Stimulated activated CD8-positive, alpha-beta memory T cell treated with anti-CD3 and anti-CD28 coated beads, Interleukin-15, amount 100 ng/mL, for 24 hours (primary cell): ENCODE measurements around the gene MRPL45.

Experiments used
- DNase-seq: peaks from one replicate; pipeline ENCODE4 v3.0.0-alpha.2; 2020; ENCODE audit warnings: low read depth

The MRPL45 gene

DNA sequence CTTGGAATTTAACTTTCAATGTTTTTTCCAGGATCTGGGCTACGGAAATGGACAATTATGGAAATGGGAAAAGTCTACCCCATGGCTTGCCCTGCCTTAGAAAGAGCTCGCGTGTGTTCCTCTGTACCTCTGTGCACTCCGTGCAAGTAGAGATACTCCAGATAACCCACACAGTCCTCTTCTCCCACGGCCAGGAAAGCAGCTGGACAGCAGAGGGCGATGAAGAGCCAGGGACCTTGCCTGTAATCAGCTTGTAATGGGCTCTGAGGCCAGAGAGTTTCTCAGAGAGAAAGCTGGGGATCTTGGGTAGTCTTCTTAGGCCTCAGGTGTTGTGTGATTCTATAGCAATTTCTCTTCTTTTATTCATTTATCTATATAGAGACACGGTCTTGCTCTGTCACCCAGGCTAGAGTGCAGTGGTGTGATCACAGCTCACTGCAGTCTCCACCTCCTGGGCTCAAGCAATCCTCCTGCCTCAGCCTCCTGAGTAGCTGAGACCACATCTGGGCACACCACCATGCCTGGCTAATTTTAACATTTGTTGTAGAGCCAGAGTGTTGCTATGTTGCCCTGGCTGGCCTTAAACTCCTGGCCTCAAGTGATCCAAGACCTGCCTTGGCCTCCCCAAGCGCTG, 52.2 kb downstream of the MRPL45 start:
- DNase-seq, result peak; percentile 50

DNA sequence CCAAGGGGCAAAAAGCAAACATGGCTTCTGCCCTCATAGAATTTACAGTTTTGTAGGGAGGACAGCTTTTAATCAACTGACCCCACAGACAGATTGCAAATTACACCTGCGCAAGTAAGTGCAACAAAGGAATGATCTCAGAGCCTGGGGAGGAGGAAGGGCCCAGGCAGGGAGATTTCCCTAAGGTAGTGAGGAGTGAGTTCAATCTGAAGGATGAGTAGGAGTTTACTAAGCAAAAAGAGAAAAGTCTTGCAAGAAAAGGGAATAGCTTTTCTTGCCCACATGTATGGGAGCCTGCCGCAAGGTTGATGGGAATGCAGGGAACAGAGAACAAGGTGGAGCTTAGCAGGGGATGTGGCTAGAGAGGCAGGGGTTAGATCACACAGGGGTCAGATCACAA, 53.1 kb downstream of the MRPL45 start:
- DNase-seq, result no peak

DNA sequence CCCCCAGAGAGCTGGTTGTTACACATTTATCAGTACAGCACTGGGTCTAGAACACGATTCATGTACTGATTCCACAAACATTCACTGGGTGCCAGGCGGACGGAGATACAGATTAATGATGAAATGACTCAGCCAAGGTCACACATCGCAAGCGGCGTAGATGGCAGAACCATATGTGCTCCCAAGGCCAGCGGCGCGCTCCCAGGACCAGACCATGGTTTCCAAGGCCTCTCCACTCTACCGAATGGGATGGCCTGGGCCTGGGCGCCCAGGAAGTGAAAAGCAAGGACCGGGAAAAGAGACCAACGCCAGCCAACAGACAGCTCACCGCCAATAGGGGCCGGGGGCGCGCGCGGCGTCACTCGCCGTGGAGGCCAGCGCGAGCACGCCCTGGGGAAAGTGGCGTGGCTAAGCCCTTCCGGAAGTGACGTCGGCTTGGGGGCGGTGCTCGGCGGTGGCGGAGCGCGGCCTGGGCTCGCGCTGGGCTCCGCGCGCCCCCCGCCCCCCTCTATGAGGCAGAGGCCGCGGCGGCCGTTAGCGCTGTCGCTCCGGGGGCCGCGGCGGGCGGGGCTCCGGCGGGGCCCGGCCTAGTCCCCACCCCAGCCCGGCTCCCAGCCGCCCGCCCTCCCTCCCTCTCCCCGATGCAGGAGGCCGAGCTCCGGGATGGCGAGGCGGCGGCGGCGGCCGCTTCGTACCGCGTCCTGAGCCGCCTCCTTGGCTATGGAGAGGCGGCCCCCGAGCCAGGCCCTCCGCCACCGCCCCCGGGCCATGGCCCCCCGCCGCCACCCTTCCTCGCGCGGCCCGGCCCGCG, 54.6 kb downstream of the MRPL45 start, which contains the start of gene SOCS7:
TSS of gene SOCS7 (plus strand) at position 433 of the 811 bp plus-strand sequence. CDS start at position 642, 209 bp downstream.
- peak; percentile 93 for DNase-seq

GRCh38 chr17:38352245-38353085, 55.5 kb downstream of the MRPL45 start:
- no peak for DNase-seq

- no peak for DNase-seq
These were observed 56.2 kb downstream of the MRPL45 start for GRCh38 chr17:38353086-38353604.

DNA sequence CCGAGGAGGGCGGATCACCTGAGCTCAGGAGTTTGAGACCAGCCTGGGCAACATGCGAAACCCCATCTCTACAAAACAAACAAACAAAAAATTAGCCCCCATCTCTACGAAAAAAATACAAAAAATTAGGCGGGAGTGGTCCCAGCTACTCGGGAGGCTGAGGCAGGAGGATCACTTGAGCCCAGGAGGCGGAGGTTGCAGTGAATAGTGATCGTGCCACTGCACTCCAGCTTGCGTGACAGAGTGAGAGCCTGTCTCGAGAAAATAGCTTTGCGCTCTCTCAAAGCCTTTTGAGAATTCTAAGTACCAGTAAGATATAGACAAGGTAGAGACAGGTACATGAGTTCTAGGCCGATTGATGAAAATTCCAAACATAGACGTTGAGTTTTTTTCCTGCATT, 56.7 kb downstream of the MRPL45 start:
- no peak for DNase-seq

DNA sequence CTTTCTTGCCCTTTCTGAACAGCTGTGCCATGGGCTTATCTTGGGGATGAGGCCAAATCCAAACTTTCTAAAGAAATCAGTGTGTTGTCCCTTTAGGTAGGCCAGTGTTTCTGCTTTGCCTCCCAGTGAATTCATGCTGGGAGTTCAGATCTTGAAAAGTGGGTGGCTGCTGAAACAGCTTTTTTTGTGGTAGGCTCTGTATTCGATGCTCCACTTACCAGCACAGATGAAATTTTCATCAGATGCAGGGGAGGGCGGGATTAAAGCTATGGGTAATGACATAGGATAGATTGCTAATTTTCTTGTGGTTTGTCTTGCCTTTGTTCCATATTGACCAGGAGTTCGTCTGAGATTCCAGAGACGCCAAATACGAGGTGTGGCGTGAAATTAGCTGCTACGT, 57.5 kb downstream of the MRPL45 start:
- no peak for DNase-seq

DNA sequence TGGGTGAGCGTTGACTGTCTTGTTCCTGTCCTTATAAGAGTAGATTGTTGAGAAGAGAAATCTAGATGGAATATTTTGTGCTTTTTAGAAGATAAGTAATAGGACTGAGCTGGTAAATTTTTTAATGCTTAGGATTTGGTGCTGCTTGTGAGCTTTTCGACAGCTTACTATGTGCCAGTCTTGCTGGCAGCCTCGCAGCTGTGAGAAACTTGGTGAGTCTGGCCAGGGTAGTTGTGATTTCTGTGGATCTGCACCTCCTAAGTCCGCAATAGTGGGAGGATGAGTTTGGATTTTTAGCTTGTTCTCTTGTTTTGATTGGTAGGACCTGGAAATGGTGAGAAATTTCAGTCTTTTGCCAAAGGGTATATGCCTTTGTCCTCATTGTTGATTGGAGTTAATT, 58.3 kb downstream of the MRPL45 start:
- no peak for DNase-seq

DNA sequence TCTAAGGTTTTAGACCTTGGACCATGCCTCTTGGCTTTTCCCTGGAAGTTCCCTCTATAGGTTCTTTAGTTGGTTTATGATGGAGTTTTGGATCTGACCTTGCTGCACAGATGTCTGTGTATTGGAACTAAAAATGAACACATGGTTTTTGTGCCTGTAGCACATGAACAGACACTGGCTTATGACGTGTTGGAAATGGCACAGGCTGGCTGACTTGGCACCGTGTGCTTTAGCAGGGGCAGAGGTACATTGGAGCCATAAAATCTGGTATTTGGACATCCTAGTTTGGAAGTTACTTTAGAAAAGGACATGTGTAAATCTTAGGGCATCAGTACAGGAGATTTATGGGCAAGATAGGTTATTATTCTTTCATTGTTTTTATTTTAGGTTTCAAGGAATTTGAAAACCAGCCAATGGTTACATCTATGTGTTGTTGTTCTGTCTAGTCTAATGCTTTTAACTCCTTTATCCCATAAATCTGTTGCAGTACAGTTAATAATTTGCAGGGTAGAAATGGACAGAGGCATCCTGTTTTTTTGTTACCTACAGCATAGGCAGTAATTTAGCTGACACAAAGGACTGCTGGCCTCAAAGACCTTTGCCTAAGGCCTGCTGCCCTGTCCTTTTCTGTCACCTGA, 60.6 kb downstream of the MRPL45 start:
- no peak for DNase-seq

- no peak for DNase-seq
These were observed 61.9 kb downstream of the MRPL45 start for GRCh38 chr17:38358586-38359513.

DNA sequence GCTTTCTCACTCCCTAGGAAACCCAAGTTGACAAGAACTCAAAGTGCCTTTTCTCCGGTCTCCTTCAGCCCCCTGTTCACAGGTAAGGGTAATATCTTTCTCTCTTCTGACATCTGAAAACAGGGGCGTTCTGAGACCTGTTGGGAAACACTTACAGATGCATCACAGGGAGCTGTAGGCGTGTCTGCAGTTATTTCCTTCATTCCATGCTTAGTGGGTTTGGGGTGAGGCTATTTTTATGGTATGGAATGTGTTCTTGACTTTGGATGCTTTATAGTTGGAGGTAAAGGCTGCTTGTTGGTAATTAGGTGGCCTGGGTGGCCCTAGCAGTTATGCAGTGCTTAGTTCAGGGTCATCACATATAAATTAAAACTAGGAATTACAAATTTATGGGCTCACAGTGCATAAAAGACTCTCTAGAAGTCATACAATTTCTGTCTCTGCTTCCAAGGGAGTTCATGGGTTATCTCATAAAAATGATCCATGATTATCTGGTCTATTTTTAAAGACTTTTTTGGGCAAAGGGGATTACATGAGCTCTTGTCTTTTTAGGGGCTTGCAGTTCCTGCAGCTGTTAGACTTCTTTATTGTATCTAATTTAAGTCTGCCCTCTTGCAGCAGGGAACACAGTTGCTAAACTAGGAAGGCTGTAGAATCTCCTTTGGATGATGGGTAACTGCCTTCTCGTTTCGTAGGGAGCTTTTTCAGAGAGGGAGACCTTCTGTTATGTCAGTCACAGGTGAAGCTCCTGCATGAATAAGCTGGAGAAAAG, 64.9 kb downstream of the MRPL45 start:
- no peak for DNase-seq

DNA sequence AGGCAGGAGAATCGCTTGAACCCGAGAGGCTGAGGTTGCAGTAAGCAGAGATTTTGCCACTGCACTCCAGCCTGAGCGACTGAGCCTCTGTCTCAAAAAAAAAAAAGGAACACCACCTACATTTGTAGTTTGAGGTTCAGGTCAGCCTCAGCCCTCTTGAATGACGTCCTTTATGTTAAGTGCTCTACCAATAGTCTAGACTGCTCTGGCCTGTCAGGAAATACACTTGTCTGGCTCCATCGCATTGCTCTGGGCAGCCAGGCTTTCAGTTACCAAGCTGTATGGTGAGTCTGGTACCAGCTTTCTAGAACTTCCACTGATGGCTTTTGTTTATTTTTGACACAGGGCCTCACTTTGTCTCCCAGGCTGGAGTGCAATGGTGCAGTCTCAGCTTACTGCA, 66.0 kb downstream of the MRPL45 start:
- no peak for DNase-seq

- no peak for DNase-seq
These were observed 67.8 kb downstream of the MRPL45 start for GRCh38 chr17:38364741-38365140.

DNA sequence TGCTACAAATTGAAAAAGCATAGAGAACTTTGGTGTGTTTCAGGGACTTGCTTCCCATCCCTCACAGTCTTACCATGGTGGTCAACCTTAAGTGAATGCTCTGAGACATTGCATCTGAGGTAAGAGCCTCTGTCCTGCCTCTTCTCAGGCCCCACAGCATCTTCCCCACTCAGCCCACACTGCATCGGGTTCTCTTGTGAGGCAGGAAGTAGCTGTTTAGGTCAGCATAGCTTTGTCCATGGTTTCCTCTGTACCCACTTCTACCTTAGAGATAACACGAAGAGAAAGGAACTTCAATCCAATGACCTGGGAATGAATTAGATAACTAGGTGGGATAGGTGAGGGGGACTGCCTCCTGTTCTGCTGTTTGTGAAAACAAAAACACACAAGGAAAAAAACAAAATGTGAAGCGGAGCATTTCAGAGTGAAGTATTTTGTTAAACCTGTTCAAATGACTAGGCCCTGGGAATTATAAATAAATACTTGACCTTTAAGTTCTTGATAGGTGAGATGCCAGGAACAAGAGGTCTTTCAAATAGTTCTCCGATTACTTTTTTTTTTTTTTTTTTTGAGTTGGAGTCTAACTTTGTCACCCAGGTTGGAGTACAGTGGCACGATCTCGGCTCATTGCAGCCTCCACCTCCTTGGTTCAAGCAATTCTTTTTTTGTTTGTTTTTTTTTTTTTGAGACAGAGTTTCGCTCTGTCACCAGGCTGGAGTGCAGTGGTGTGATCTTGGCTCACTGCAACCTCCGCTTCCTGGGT, 72.3 kb downstream of the MRPL45 start:
- no peak for DNase-seq
